NT2/D1 (cell line): ENCODE data around the gene EFCAB14.

Source experiments
- SUZ12 ChIP-seq: IDR thresholded peaks from 2 replicates; pipeline ENCODE4 v1.6.1; 2011; ENCODE audit not compliant: insufficient read length, insufficient read depth; ENCODE audit errors: extremely low read depth
- ZNF274 ChIP-seq: IDR thresholded peaks from 2 replicates; pipeline ENCODE4 v1.6.1; 2011; ENCODE audit warnings: mild to moderate bottlenecking, low read depth, low read length

- TF ChIP-seq SUZ12 (no peak), ZNF274 (no peak)
These were observed 13.5 kb downstream of the EFCAB14 start for GRCh38 chr1:46705408-46705807.
